GM19351 (cell line): ENCODE measurements around the gene CRYBB3.

Experiments
- ATAC-seq: cut with Tn5 transposase; IDR thresholded peaks from one replicate; pipeline ENCODE4 v1.9.1; 2021; ENCODE audit warnings: mild to moderate bottlenecking, moderate library complexity; ENCODE audit not compliant: unreplicated experiment

The CRYBB3 gene

GRCh38 chr22:25199731-25200520 lies at the start of gene CRYBB3:
TSS of gene CRYBB3 (plus strand) at chr22:25199858. CDS start at chr22:25201397, 1,539 bp downstream.
- no peak for ATAC-seq

- no peak for ATAC-seq
These were observed 45.5 kb upstream of the CRYBB3 start for GRCh38 chr22:25153961-25154666.

- ATAC-seq = no peak
These were observed 45.0 kb upstream of the CRYBB3 start for GRCh38 chr22:25154667-25154999.

DNA sequence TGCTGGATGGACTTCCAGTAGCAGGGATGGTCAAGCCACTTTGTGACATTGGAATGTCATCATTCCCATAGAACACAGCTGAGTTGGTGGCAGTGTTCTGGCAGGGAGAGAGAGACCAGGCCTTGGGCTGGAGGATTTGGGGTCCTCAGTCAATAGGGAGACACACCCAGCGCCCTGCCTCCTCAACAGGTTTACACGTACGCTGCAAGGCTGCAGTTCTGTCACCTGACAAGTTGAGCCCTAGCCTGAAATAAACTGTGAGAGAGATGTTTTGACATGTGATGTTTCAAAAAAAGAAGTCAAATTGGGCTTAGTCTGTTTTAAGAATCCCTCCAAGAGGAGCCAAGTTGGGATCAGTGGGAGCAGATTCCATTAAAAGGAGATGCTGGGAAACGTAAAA lies 42.9 kb upstream of the CRYBB3 start:
- ATAC-seq = no peak

DNA sequence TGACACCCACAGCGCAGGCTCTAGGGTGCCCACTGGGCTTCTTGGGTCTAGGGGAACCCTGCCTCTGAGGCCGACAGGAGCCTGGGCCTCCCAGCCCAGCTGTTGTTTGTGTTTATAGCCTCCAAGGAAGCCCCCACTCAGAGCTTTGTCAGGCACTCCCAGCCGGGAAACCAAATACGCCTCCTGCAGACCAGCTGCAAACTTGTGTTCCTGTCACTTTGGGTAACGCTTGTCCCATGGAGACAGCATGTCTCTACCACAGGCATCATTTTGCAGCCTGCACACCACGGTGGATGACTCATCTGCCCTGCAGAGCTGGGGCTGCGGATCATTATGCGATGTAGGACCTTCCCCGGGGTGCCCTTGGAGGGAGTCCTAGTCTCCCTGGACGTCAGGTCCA lies 40.6 kb upstream of the CRYBB3 start:
- ATAC-seq = no peak

- ATAC-seq = no peak
These were observed 39.3 kb upstream of the CRYBB3 start for GRCh38 chr22:25160120-25160996.

GRCh38 chr22:25161017-25161915 lies 38.4 kb upstream of the CRYBB3 start:
- no peak for ATAC-seq

GRCh38 chr22:25161916-25162530 lies 37.6 kb upstream of the CRYBB3 start:
- ATAC-seq = no peak

GRCh38 chr22:25162561-25162960 lies 37.1 kb upstream of the CRYBB3 start:
- no peak for ATAC-seq

DNA sequence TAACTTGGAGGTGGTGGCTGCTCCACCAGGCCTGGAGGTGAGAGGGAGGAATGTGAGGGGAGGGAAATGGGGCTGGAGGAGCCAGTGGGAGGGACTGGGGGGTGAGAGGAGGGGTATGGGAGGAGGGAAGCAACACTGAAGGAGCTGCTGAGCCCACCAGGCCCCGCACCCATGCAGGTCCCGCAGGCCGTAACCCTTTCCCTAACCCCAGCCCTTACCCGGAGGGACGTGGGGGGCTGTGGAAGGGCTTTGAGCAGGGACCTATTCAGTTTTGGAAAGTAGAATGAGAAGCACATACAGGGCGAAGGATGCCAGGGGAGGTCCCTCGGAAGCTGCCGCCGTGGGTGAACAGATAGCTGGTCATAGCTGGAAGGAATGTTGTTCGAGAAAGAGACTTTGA lies 33.9 kb upstream of the CRYBB3 start:
- no peak for ATAC-seq

DNA sequence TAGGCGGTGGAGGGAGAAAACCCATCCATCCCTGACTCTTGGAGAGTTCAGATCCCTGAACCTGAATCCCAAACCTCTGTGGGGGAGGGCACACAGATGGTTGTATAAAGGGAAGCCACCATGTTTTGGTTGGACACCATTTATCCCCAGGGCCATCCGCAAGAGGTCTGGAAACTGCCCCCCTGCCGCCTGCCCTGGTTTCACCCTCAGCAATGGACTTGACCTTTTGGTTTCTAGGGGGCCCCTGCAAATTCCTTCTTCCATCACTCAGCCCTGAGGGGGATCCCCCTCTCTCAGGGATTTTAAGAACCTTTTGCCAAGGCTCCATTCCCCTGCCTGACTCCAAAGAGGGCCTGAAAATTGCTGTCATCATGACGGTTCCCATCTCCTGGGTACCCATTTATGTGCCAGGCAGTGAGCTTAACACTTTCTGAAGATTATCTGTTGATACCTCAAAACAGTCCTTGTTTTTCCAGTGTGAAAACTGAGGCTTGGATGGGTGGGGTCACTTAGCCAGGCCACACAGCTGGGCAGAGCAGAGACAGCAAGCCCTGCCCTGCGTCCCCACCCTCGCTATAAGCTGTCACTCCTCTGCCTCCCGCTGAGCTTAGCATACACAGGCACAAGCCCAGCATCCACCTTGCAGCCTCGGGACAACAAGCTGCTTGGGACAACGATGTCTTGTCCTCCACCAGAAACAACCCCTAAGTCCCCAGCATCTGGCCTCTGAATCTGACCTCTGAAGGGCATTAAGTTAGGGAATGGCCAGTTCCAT lies 33.2 kb upstream of the CRYBB3 start:
- ATAC-seq = no peak

GRCh38 chr22:25167082-25167481 lies 32.6 kb upstream of the CRYBB3 start:
- ATAC-seq = no peak

- no peak for ATAC-seq
These were observed 31.6 kb upstream of the CRYBB3 start for GRCh38 chr22:25167834-25168601.

- ATAC-seq = no peak
These were observed 30.2 kb upstream of the CRYBB3 start for GRCh38 chr22:25169278-25170031.

DNA sequence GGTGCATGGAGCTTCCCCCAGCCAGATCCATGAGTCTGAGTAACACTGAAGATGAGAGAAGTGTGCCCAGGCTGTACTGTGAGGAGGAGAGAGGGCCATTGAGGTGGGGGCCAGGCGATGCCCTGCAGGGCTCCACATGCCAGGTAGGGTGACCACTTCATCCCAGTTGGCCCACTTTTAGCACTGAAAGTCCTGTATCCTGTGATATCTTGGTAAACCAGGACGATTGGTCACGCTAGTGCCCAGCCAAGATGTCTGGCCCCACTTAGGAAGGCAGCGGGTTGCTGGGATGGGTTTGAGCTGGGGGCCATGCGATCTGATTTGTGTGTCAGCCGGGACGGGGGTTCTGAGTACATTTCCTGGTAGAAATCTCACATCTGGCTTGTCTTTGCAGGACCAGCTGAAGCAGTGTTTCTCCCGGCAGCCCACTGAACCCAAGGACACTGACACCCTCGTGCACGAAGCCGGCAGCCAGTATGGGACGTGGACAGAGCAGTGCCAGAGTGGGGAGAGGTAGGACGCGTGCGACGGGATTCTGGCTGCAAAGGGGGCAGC lies 29.2 kb upstream of the CRYBB3 start:
- no peak for ATAC-seq

- no peak for ATAC-seq
These were observed 27.5 kb upstream of the CRYBB3 start for GRCh38 chr22:25172153-25172552.

DNA sequence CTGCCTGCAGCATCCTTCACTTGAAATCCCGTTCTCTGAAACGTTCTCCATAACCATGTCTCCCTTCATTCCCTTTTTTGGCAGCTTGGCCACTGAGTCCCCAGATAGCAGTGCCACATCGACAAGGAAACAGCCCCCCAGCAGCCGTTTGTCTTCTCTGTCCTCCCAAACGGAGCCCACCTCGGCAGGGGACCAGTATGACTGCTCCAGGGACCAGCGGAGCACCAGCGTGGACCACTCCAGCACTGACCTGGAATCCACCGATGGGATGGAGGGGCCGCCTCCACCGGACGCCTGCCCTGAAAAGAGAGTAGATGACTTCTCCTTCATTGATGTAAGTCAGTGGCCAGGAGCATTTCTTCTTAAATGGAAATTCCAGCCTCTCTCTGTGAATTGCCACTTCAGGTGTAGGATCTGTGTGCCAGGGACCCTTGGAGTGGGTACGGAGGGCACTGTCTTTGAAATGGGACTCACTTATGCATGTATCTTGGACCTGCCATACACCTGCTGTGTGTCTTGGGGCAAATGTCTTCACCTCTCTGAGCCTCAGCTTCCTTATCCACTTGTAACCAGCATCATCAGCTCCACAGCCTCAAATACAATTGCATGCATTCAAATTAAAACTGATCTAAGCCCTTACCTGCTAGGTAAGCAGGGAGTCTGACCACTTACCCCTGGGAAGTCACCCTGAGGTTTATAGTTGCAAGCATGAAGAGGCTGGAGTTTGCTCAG lies 25.3 kb upstream of the CRYBB3 start:
- ATAC-seq = no peak
